ENCODE data around the gene DKKL1.

Gene DKKL1

DNA sequence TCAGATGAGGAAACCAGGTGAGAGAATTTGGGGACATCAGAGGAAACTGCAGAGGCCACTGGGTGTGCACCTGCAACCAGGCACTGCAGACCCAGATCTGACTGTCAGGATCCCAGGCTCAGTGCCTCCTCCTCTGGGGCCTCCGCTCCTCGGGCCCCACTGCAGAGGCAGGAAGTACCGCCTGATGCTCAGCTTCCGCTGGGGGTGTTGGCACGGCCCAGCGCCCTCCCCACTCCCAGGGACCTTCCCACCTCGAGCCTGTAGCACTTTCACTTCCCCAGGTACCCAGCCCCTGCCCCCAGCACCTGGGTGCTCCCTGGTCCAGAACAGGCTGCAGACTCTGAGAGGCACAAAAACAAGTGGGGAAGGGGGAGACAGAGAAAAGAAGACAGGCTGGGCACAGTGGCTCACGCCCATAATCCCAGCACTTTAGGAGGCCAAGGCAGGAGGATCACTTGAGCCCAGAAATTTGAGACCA, 29.8 kb upstream of the DKKL1 start:
- TF ChIP-seq MYC (IDR thresholded peaks at IDR 0.05; ENCODE audit: low read depth, low read length), result no peak
- DNase-seq (ENCODE audit: low read depth), result no peak
- H3K4me3 ChIP-seq (ENCODE audit: low read depth, low read length), result no peak overlapping the region

GRCh38 chr19:49335071-49335783, 28.4 kb upstream of the DKKL1 start, which contains the start of gene CD37:
TSS of gene CD37 (plus strand) at chr19:49335406. CDS start at chr19:49335541, 135 bp downstream.
- peak; percentile 59 for DNase-seq (ENCODE audit: low read depth)
- peak within 1 kb of the TSS; percentile 38 for H3K4me3 ChIP-seq (ENCODE audit: low read depth, low read length)

GRCh38 chr19:49335784-49336481, 27.7 kb upstream of the DKKL1 start:
- no peak for DNase-seq (ENCODE audit: low read depth)
- TF ChIP-seq POLR2A (IDR thresholded peaks at IDR 0.05; ENCODE audit: extremely low read depth, insufficient read length) (no peak), MYC (IDR thresholded peaks at IDR 0.05; ENCODE audit: low read depth, low read length) (no peak)
- TF ChIP-seq, protein P1, sequence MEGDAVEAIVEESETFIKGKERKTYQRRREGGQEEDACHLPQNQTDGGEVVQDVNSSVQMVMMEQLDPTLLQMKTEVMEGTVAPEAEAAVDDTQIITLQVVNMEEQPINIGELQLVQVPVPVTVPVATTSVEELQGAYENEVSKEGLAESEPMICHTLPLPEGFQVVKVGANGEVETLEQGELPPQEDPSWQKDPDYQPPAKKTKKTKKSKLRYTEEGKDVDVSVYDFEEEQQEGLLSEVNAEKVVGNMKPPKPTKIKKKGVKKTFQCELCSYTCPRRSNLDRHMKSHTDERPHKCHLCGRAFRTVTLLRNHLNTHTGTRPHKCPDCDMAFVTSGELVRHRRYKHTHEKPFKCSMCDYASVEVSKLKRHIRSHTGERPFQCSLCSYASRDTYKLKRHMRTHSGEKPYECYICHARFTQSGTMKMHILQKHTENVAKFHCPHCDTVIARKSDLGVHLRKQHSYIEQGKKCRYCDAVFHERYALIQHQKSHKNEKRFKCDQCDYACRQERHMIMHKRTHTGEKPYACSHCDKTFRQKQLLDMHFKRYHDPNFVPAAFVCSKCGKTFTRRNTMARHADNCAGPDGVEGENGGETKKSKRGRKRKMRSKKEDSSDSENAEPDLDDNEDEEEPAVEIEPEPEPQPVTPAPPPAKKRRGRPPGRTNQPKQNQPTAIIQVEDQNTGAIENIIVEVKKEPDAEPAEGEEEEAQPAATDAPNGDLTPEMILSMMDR (IDR thresholded peaks at IDR 0.05; ENCODE audit: low read depth, low read length), result no peak
- TF ChIP-seq, protein P2, sequence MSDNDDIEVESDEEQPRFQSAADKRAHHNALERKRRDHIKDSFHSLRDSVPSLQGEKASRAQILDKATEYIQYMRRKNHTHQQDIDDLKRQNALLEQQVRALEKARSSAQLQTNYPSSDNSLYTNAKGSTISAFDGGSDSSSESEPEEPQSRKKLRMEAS (IDR thresholded peaks at IDR 0.05; ENCODE audit: low read depth, low read length), result no peak
- H3K4me3 ChIP-seq (ENCODE audit: low read depth, low read length), result no peak overlapping the region

More at GRCh38 chr19:49335071-49335783, 28.4 kb upstream of the DKKL1 start, which contains the start of gene CD37:
- TF ChIP-seq, protein P2 (IDR thresholded peaks at IDR 0.05; ENCODE audit: low read depth, low read length), result no peak
- TF ChIP-seq MYC (IDR thresholded peaks at IDR 0.05; ENCODE audit: low read depth, low read length) (0 out of 2 replicates have a peak, but pooled peaks have one; percentile 18), POLR2A (IDR thresholded peaks at IDR 0.05; ENCODE audit: extremely low read depth, insufficient read length) (peak; percentile 20)
- TF ChIP-seq, protein P1 (IDR thresholded peaks at IDR 0.05; ENCODE audit: low read depth, low read length), result no peak

- no peak for DNase-seq (ENCODE audit: low read depth)
- TF ChIP-seq, protein P1 (IDR thresholded peaks at IDR 0.05; ENCODE audit: low read depth, low read length), result no peak
- TF ChIP-seq, protein P2 (IDR thresholded peaks at IDR 0.05; ENCODE audit: low read depth, low read length), result no peak
- TF ChIP-seq MYC (IDR thresholded peaks at IDR 0.05; ENCODE audit: low read depth, low read length) (no peak), POLR2A (IDR thresholded peaks at IDR 0.05; ENCODE audit: extremely low read depth, insufficient read length) (no peak)
- no peak overlapping the region for H3K4me3 ChIP-seq (ENCODE audit: low read depth, low read length)
Measured at GRCh38 chr19:49336482-49337266, 27.0 kb upstream of the DKKL1 start.

GRCh38 chr19:49337267-49338022, 26.2 kb upstream of the DKKL1 start:
- no peak for TF ChIP-seq MYC (IDR thresholded peaks at IDR 0.05; ENCODE audit: low read depth, low read length)
- TF ChIP-seq, protein P2 (IDR thresholded peaks at IDR 0.05; ENCODE audit: low read depth, low read length), result no peak
- no peak for TF ChIP-seq POLR2A (IDR thresholded peaks at IDR 0.05; ENCODE audit: extremely low read depth, insufficient read length)
- TF ChIP-seq, protein P1 (IDR thresholded peaks at IDR 0.05; ENCODE audit: low read depth, low read length), result no peak
- no peak overlapping the region for H3K4me3 ChIP-seq (ENCODE audit: low read depth, low read length)
- no peak for DNase-seq (ENCODE audit: low read depth)
